GOT3 (cell line): Measurements from ENCODE around the gene KDM3A.
"Not testable (repeated sequence)": the region's sequence is repeated elsewhere in the genome, so short reads cannot be mapped to it uniquely, and the experiment has no call there.

Experiments used
- DNase-seq: peaks from one replicate; lab custom pipeline; 2025; ENCODE audit warnings: mixed read lengths; lab: John Stamatoyannopoulos, UW

KDM3A gene

GRCh38 chr2:86480105-86480504, 38.9 kb downstream of the KDM3A start:
- DNase-seq = no peak

- DNase-seq = no peak
Observed at GRCh38 chr2:86482034-86482433, 40.9 kb downstream of the KDM3A start.

- no peak for DNase-seq
Observed at GRCh38 chr2:86484385-86484784, 43.2 kb downstream of the KDM3A start.

- DNase-seq = no peak
Observed at GRCh38 chr2:86485103-86485502, 43.9 kb downstream of the KDM3A start.

- DNase-seq = no peak
Observed at GRCh38 chr2:86485802-86486201, 44.6 kb downstream of the KDM3A start.

- no peak for DNase-seq
Observed at GRCh38 chr2:86487062-86487461, 45.9 kb downstream of the KDM3A start.

- no peak for DNase-seq
Observed at GRCh38 chr2:86488561-86489250, 47.5 kb downstream of the KDM3A start.

- no peak for DNase-seq
Observed at GRCh38 chr2:86489542-86489941, 48.4 kb downstream of the KDM3A start.

- DNase-seq = no peak
Observed at GRCh38 chr2:86490245-86490644, 49.1 kb downstream of the KDM3A start.

GRCh38 chr2:86491088-86491487, 49.9 kb downstream of the KDM3A start:
- no peak for DNase-seq

GRCh38 chr2:86492048-86492453, 50.9 kb downstream of the KDM3A start:
- DNase-seq = no peak

GRCh38 chr2:86496391-86496790, 55.2 kb downstream of the KDM3A start:
- DNase-seq = not testable (repeated sequence)

GRCh38 chr2:86498468-86499260, 57.5 kb downstream of the KDM3A start:
- DNase-seq = no peak

GRCh38 chr2:86499326-86499725, 58.2 kb downstream of the KDM3A start:
- no peak for DNase-seq

GRCh38 chr2:86500325-86501083, 59.3 kb downstream of the KDM3A start:
- DNase-seq = no peak

GRCh38 chr2:86507600-86507999, 66.4 kb downstream of the KDM3A start:
- no peak for DNase-seq

- no peak for DNase-seq
Observed at GRCh38 chr2:86510436-86510933, 69.3 kb downstream of the KDM3A start.

GRCh38 chr2:86512034-86512433, 70.9 kb downstream of the KDM3A start:
- no peak for DNase-seq

- DNase-seq = no peak
Observed at GRCh38 chr2:86512892-86513291, 71.7 kb downstream of the KDM3A start.

- DNase-seq = no peak
Observed at GRCh38 chr2:86513948-86514660, 72.9 kb downstream of the KDM3A start.

- DNase-seq = no peak
Observed at GRCh38 chr2:86518481-86518880, 77.3 kb downstream of the KDM3A start.

- DNase-seq = no peak
Observed at GRCh38 chr2:86519349-86519748, 78.2 kb downstream of the KDM3A start.
